Large intestine (tissue), 1 donor: ENCODE data around the gene NPHS2. TPM values are rescaled to one million over a fixed set of nuclear protein-coding genes. Genes with fewer than 3 reads are reported as not detected.

Experiments
- polyA plus RNA-seq: library from polyadenylated mRNA; unstranded; fragments of 120-200 nt; gene quantifications from one replicate; pipeline ENCODE4 v1.2.1, GENCODE V29; 2013

The NPHS2 gene
- polyA plus RNA-seq, 1 donor = not detected

Other genes starting within 250 kb of the NPHS2 start
- gene AXDND1, start 210.0 kb downstream of the NPHS2 start, polyA plus RNA-seq = 0.36 TPM
- 0.40 TPM for gene TDRD5, start 15.9 kb upstream of the NPHS2 start, polyA plus RNA-seq
- 5.5 TPM for gene FAM163A, start 167.3 kb upstream of the NPHS2 start, polyA plus RNA-seq